Thoracic aorta (tissue), 2 donors: ENCODE results near the gene LGALS7. TPM values are rescaled to one million over a fixed set of nuclear protein-coding genes. Genes with fewer than 3 reads are reported as not detected.
"Not testable (repeated sequence)": the region's sequence is repeated elsewhere in the genome, so short reads cannot be mapped to it uniquely, and the experiment has no call there.

ENCODE experiments used
- ATAC-seq: fragments of 150-250 bp; one replicate; pipeline ENCODE4 v1.8.0; 2017; ENCODE audit warnings: low read depth; ENCODE audit not compliant: insufficient number of reproducible peaks, low FRiP score
- DNase-seq: peaks from one replicate; pipeline ENCODE4 v3.0.0-alpha.2; 2020; ENCODE audit warnings: low spot score
- H3K27ac ChIP-seq, 2 donors: fragments of 200-600 bp; sonication (generic); 1 replicate in 1 of 2; 2 replicates in 1 of 2; pipeline ENCODE4 v1.5.1; 2016; ENCODE audit warnings: mild to moderate bottlenecking in 2 of 2, moderate library complexity in 2 of 2
- H3K27me3 ChIP-seq: fragments of 200-600 bp; sonication (generic); replicated peaks from 2 replicates; pipeline ENCODE4 v1.6.0; 2016; ENCODE audit warnings: mild to moderate bottlenecking; ENCODE audit not compliant: insufficient read depth
- H3K36me3 ChIP-seq: fragments of 200-600 bp; sonication (generic); one replicate; pipeline ENCODE4 v1.5.1; 2016
- H3K4me1 ChIP-seq, 2 donors: fragments of 200-600 bp; sonication (generic); 1 replicate in 1 of 2; 2 replicates in 1 of 2; pipeline versions ENCODE4 v1.5.1 to v1.6.0; 2016; ENCODE audit warnings: low read depth in 2 of 2, mild to moderate bottlenecking in 1 of 2; ENCODE audit not compliant: control insufficient read depth in 1 of 2
- H3K4me3 ChIP-seq: fragments of 200-600 bp; sonication (generic); 2 replicates; pipeline ENCODE4 v1.5.1; 2016; ENCODE audit warnings: mild to moderate bottlenecking
- H3K9me3 ChIP-seq: fragments of 200-600 bp; sonication (generic); 2 replicates; pipeline ENCODE4 v1.5.1; 2016
- CTCF ChIP-seq: fragments of 200-600 bp; sonication (generic); IDR thresholded peaks from one replicate; pipeline ENCODE4 v1.5.1; 2019; ENCODE audit warnings: antibody characterized with exemption
- total RNA-seq, 2 donors: library from RNA; depleted of rRNA; stranded (reverse); fragments of >200 nt; gene quantifications; one replicate each; pipeline versions ENCODE4 v1.1.0 to v1.2.3, GENCODE V29; 2016

LGALS7 gene
- total RNA-seq, 2 donors from 2014 or later, result not detected

GRCh38 chr19:38803543-38803942 lies 30.2 kb upstream of the LGALS7 start:
- no peaks in the 10 kb centered on the region for H3K27me3 ChIP-seq
- ATAC-seq (no peak), DNase-seq (no peak)
- H3K27ac ChIP-seq, result no peak overlapping the region
- H3K4me3 ChIP-seq, result no peak overlapping the region
- no peaks in the 10 kb centered on the region for H3K4me1 ChIP-seq
- TF ChIP-seq CTCF, result no peak
- H3K36me3 ChIP-seq, result no peaks in the 10 kb centered on the region
- no peaks in the 10 kb centered on the region for H3K9me3 ChIP-seq

- Histone ChIP-seq H3K27me3 (no peaks in the 10 kb centered on the region), H3K4me3 (no peak overlapping the region), H3K4me1 (no peaks in the 10 kb centered on the region), H3K36me3 (no peaks in the 10 kb centered on the region), H3K9me3 (no peaks in the 10 kb centered on the region), H3K27ac (no peak overlapping the region)
- no peak for TF ChIP-seq CTCF
- no peak for DNase-seq
- no peak for ATAC-seq
Measured at GRCh38 chr19:38801359-38802095, 28.2 kb upstream of the LGALS7 start.

- ATAC-seq, result no peak
- Histone ChIP-seq H3K9me3 (no peaks in the 10 kb centered on the region), H3K27me3 (no peaks in the 10 kb centered on the region), H3K27ac (no peak overlapping the region), H3K36me3 (no peaks in the 10 kb centered on the region), H3K4me3 (no peak overlapping the region), H3K4me1 (no peaks in the 10 kb centered on the region)
- DNase-seq, result no peak
- TF ChIP-seq CTCF, result no peak
Measured at GRCh38 chr19:38800577-38801347, 27.4 kb upstream of the LGALS7 start.

- H3K4me1 ChIP-seq, result no peaks in the 10 kb centered on the region
- ATAC-seq (no peak), DNase-seq (no peak)
- H3K27me3 ChIP-seq, result no peaks in the 10 kb centered on the region
- H3K4me3 ChIP-seq, result no peak overlapping the region
- H3K36me3 ChIP-seq, result no peaks in the 10 kb centered on the region
- H3K9me3 ChIP-seq, result no peaks in the 10 kb centered on the region
- no peak for TF ChIP-seq CTCF
- H3K27ac ChIP-seq, result no peak overlapping the region
Measured at GRCh38 chr19:38799104-38799503, 25.8 kb upstream of the LGALS7 start.

GRCh38 chr19:38797781-38798180 lies 24.5 kb upstream of the LGALS7 start:
- not testable (repeated sequence) for H3K4me1 ChIP-seq, H3K36me3 ChIP-seq, H3K27me3 ChIP-seq, H3K27ac ChIP-seq, H3K9me3 ChIP-seq, H3K4me3 ChIP-seq, ATAC-seq, DNase-seq
